ENCODE data around the gene SFXN1. TPM values are rescaled to one million over a fixed set of nuclear protein-coding genes. Genes with fewer than 3 reads are reported as not detected.

Gene SFXN1
- total and polyA plus RNA-seq, 12 donors = 10.1 to 142 (median 57.6) TPM

DNA sequence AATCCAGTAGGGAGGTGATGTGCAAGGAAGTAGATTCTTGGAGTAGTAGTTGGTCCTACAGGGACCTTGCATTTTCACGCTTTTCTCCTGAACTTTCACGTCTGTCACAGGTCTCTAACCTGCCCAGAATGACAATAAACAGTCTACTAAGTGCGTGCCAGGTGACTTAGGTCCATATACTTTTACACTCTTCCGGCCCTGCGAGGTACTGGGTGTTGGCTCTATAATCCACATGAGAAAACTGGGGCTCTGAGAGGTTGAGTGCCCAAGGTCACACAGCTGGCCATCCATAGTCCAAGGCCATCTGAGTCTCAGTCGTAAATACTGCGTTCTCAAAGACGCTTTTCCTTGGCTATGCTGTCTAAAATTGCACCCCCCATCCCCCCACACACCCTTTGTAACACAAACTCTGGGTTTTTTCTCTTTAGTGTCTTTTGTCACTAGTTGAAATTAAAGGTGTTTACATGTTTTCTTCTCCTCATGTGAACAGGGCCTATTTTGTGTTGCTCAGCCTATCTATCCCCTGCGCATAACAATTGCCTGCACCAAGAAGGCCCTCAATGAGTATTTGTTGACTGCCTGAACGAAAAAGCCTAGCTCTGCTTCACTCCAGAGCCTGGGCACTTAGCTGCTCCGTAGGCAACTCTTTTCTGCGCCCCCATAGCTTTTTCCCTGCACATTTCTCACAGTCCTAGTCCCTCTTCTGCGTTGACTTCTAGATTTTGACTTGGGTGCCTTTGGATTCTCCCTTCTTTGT, 943 bp downstream of the SFXN1 start:
- Histone ChIP-seq H3K4me3 (peak overlapping the region; percentile 13 to 96 (median 56)), H3K27ac (peak overlapping the region in 3 of 5 donors; percentile 43 to 82 (median 82)), H3K4me1 (replicated peaks in 1 of 2) (peaks cover 10 to 14% of the 10 kb centered on the region in 2 donors), H3K27me3 (no peaks in the 10 kb centered on the region), H3K36me3 (replicated peaks in 1 of 2) (no peaks in the 10 kb centered on the region), H3K9me3 (replicated peaks in 1 of 3) (no peaks in the 10 kb centered on the region)
- 35 to 44% (median 39%) methylated on average over 11 to 13 of the region's 13 CpGs for WGBS, 4 donors
- TF ChIP-seq, protein P1, sequence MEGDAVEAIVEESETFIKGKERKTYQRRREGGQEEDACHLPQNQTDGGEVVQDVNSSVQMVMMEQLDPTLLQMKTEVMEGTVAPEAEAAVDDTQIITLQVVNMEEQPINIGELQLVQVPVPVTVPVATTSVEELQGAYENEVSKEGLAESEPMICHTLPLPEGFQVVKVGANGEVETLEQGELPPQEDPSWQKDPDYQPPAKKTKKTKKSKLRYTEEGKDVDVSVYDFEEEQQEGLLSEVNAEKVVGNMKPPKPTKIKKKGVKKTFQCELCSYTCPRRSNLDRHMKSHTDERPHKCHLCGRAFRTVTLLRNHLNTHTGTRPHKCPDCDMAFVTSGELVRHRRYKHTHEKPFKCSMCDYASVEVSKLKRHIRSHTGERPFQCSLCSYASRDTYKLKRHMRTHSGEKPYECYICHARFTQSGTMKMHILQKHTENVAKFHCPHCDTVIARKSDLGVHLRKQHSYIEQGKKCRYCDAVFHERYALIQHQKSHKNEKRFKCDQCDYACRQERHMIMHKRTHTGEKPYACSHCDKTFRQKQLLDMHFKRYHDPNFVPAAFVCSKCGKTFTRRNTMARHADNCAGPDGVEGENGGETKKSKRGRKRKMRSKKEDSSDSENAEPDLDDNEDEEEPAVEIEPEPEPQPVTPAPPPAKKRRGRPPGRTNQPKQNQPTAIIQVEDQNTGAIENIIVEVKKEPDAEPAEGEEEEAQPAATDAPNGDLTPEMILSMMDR (IDR thresholded peaks at IDR 0.05) = peak in 1 of 6 experiments; percentile 0
- TF ChIP-seq POLR2A (IDR thresholded peaks at IDR 0.05) = no peak
- DNase-seq = peak; percentile 21 to 57 (median 40)
- intact Hi-C loops (cut with DNase I) = no loop called here

DNA sequence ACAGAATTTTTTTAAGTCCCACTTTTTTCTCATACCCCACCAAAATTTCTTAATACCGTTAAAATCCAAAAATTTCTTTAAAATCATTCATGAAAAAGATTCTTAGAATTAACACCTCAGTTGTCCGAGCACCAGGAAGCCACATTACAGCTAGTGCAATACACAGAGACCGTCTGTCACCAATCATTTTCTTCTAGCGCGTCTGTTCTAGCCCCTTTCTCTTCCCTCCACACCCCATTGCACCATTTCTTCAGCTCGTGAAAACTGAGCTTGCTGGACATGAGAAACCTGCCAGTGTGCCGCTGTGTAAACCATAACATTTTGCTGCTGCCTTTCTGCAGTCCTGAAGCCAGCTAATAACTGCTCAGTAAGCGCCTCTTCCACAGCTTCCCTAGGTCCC, 5.0 kb downstream of the SFXN1 start:
- no peak for DNase-seq
- no peaks in the 10 kb centered on the region for H3K36me3 ChIP-seq (replicated peaks in 1 of 2)
- 93 to 97% (median 96%) methylated on average over 8 of the region's 8 CpGs for WGBS, 4 donors
- peaks cover 10 to 14% of the 10 kb centered on the region in 2 donors for H3K4me1 ChIP-seq (replicated peaks in 1 of 2)
- intact Hi-C loops (cut with DNase I) = no loop called here
- no peaks in the 10 kb centered on the region for H3K27me3 ChIP-seq
- no peaks in the 10 kb centered on the region for H3K9me3 ChIP-seq (replicated peaks in 1 of 3)
- TF ChIP-seq, protein P1 (IDR thresholded peaks at IDR 0.05) = no peak
- no peak for TF ChIP-seq POLR2A (IDR thresholded peaks at IDR 0.05)
- H3K4me3 ChIP-seq = no peak overlapping the region
- no peak overlapping the region for H3K27ac ChIP-seq

DNA sequence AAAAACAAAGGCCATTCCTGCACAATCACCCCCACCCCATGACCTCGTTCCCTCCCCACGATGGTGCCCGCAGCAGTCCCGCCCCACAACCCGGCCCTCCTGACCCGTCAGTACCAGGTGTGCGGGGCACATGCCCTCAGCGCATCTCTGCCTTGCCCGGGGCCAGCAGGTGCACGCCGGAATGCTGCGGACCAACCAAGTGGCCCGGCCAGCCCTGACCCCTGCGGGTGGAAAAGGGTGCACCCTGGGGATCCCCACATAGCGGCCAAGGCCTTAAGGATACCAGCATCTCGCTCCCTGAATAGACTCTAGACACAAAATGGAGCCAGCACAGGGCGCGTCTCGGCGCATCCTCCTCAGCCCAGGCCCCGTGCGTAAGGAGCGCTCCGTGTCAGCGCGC, 6.0 kb downstream of the SFXN1 start:
- H3K9me3 ChIP-seq (replicated peaks in 1 of 3) = no peaks in the 10 kb centered on the region
- WGBS, 4 donors = 93 to 98% (median 97%) methylated on average over 20 to 26 of the region's 26 CpGs
- intact Hi-C loops (cut with DNase I) = no loop called here
- no peak overlapping the region for H3K4me3 ChIP-seq
- H3K36me3 ChIP-seq (replicated peaks in 1 of 2) = no peaks in the 10 kb centered on the region
- peaks cover 6 to 14% of the 10 kb centered on the region in 2 donors for H3K4me1 ChIP-seq (replicated peaks in 1 of 2)
- no peaks in the 10 kb centered on the region for H3K27me3 ChIP-seq
- TF ChIP-seq, protein P1 (IDR thresholded peaks at IDR 0.05) = no peak
- TF ChIP-seq POLR2A (IDR thresholded peaks at IDR 0.05) = no peak
- no peak for DNase-seq
- H3K27ac ChIP-seq = no peak overlapping the region

DNA sequence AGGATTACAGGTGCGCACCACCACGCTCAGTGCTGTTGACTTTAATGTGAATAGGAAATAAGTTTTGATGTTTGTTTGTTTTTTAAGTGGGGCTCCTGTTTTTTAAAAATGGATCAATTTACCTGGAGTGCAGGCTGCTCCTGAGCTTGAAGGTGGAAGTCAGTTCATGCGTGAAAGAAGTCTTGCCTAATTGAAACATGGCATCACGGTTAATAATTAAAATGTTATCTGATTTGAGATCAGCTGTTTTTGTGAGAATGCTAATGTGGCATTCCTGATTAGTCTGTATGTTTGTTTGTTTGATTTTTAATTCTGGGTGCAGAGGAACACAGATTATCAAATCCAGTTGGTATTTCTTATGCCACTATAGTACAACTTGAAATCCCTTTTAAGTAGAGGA, 6.5 kb downstream of the SFXN1 start:
- TF ChIP-seq, protein P1 (IDR thresholded peaks at IDR 0.05) = no peak
- TF ChIP-seq POLR2A (IDR thresholded peaks at IDR 0.05) = no peak
- Histone ChIP-seq H3K4me3 (no peak overlapping the region), H3K27ac (no peak overlapping the region), H3K27me3 (no peaks in the 10 kb centered on the region), H3K4me1 (replicated peaks in 1 of 2) (peaks cover 1 to 12% of the 10 kb centered on the region in 2 donors), H3K36me3 (replicated peaks in 1 of 2) (no peaks in the 10 kb centered on the region), H3K9me3 (replicated peaks in 1 of 3) (no peaks in the 10 kb centered on the region)
- intact Hi-C loops (cut with DNase I) = no loop called here
- no peak for DNase-seq
- WGBS, 4 donors = 94 to 99% (median 97%) methylated on average over 4 of the region's 4 CpGs

Measured in adrenal gland (tissue), 12 donors.